ELF-1 (cell line): ENCODE data around the gene LITAF.

Experiments
- DNase-seq: peaks from one replicate; pipeline ENCODE4 v3.0.0-alpha.2; 2016; ENCODE audit warnings: low read depth, low spot score

LITAF gene

DNA sequence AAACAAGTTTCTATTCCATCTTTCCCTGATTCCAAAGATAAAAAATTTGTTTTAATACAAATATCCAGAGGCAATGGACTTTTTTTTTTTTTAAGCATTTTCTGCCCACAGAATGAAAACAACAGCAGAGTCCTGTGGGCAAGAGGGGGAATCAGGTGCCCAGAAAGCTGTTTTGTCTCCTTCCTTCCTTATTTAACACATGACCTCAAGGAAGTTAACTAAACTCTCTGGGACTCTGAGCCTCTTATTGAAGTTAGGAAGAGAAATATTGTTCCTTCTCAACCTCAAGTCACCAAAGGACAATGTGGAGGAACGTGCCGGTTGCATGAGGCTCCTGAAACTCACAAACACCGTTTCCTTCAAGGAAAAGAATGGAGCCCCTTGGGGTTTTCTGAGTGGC is 34.9 kb downstream of the LITAF start:
- DNase-seq = no peak

- no peak for DNase-seq
Observed at GRCh38 chr16:11550791-11551498, 35.8 kb downstream of the LITAF start.

GRCh38 chr16:11547118-11547916 is 39.4 kb downstream of the LITAF start:
- no peak for DNase-seq

GRCh38 chr16:11546608-11547061 is 40.1 kb downstream of the LITAF start:
- DNase-seq = no peak

DNA sequence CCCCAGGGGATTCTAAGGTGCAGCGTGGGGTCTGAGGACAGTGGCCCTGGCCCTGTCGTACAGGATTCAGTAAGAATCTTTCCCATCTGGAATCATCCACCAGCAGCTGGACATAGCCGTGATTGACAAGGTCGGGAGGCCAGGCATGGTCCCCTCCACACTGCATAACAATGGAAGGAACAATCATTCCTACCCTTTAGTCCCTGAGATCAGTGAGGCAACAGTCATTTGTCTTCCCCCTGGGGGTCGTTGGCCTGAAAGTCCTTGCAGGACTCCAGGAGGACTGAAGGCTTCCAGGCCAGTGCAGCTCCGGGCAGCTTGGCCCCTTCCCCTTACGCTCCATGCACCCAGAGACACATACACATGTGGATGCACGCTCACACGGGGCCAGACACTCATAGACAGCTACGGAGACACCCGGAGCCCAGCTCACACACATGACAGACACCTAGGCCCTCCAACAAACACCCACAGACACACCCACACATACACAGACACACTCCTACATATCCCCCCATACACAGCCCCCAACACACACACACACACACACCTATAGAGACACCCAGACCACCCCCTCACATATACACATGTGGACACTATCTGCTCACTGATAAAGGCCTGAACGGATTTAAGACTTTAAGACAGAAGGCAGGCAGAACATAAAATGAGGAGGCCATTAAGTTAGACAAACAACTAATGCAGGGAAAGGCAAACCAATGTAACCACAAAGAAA is 42.9 kb downstream of the LITAF start:
- DNase-seq = peak; percentile 78

DNA sequence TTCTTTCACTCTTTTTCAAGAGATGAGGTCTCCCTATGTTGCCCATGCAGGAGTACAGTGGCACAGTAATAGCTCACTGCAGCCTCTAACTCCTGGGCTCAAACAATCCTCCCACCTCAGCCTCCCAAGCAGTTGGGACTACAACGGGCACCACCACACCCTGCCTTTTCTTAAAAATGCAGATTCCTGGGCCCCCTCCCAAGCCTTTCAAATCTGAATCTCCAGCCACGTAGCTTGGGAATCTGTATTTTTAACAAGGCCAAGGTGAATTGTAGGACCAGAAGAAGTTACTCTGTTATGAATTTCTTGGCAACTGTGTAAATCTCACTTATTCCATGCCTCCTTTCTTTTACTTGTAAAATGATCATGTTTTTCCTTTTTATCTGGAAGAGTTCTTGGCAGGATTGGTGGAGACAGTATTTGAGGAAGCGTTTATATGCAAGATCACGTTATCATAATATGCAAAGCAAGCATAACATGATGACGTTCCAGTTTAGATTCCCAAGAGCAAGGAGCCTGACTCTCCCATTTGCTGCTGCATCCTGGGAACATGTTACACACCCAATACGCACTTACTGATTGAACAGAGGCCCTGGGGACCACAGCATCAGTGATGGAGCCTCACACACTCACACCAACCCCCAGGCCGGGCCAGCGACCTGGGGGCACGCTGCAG is 44.5 kb downstream of the LITAF start:
- no peak for DNase-seq

DNA sequence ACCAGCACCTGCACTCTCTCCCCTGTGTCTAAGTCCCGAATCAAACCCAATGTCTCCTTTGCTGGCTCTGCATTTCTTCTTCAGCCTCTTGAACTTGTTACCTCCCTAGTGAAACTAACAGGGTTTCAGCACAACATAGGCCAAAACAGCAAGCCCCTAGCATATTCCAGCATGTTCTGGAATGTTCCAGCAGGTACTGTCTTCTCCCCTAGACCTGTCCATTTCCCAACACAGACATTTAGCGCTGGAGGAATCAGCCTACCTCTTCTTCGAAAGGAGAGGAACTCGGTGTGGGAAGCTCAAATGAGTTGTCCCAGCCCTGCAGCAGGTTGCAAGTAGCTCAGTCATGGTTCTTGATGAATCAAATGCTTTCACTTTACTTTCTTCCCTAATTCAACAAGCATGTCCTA is 47.1 kb downstream of the LITAF start:
- no peak for DNase-seq

GRCh38 chr16:11538880-11539279 is 47.8 kb downstream of the LITAF start:
- no peak for DNase-seq

DNA sequence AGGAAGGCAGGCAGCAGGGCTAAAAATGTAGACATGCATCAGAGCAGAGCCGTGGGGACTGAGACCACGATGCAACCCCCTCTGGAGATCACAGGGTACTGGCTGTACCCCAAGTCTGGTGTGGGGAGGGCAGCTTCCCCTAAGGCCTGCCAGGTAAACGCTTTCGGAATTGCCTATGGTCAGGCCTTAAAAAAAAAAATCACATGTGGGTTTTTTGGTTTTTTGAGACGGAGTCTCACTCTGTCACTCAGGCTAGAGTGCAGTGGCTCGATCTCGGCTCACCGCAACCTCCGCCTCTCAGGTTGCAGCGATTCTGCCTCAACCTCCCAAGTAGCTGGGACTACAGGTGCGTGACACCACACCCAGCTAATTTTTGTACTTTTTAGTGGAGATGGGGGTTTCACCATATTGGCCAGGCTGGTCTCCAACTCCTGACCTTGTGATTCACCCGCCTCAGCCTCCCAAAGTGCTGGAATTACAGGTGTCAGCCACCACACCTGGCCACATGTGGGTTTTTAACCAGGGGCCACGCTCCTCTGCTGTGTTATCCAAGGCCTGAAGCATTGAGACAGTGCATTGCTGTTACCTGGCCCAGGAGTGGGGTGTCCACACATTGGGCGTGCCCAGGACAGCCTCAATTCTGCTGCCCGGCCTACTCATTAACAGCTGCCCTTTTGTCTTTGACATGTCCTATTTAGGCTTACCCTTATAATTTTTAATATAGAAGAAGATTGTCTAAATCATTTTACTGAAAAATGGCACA is 50.4 kb downstream of the LITAF start:
- no peak for DNase-seq

- DNase-seq = no peak
Observed at GRCh38 chr16:11535494-11535893, 51.2 kb downstream of the LITAF start.

DNA sequence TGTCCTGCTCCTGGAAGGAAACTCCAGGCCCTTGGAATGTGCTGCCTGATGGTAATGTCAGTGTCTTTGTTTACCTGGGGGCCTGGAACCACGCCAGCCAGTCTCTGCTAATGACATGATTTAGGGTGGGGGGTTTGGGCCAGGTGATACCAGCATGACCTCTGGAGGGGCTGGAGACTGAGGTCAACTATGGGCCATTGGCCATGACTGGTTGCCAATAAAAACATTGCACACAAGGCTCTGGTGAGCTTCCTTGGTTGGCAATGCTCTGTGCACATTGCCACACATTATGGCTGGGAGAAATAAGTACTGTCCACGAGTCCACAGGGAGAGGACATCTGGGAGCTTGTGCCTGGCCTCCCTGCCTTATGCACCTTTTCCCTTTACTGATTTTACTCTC is 52.5 kb downstream of the LITAF start:
- peak; percentile 64 for DNase-seq

DNA sequence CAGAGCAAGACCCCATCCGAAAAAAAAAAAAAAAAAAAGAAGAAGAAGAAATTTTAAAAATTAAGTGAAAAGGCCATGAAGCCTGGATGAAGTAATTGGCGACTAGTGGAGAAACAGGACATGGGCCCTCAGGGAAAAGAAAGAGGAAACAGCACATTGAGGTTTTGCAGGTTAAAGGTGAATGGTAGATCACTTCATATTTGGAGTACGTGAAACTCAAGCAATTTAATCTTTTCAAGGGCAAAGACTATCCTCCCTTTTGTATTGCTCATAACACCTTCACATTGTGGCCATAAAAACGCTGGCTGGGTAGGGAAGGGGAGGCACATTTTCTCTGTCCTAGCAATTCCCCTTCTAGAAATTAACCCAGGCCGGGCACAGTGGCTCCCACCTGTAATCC is 53.1 kb downstream of the LITAF start:
- no peak for DNase-seq

GRCh38 chr16:11530171-11530940 is 56.4 kb downstream of the LITAF start:
- DNase-seq = no peak

DNA sequence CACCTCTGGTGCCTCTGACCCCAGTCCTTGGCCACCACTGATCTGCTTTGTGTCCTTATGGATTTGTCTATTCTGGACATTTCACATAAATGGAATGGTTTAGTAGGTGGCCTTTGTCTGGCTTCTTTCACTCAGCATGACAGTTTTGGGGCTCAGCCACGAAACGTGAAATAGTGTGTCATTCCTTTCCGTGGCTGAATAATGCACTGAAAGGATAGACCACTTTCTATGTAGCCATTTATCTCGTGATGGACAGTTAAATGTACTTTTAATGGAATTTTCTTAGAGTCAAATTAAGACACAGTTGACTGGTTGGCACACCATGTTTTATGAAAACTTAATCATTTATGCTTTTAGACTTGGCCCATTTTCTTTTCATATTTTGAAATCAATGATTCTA is 57.4 kb downstream of the LITAF start:
- no peak for DNase-seq

GRCh38 chr16:11528053-11528452 is 58.7 kb downstream of the LITAF start:
- no peak for DNase-seq

DNA sequence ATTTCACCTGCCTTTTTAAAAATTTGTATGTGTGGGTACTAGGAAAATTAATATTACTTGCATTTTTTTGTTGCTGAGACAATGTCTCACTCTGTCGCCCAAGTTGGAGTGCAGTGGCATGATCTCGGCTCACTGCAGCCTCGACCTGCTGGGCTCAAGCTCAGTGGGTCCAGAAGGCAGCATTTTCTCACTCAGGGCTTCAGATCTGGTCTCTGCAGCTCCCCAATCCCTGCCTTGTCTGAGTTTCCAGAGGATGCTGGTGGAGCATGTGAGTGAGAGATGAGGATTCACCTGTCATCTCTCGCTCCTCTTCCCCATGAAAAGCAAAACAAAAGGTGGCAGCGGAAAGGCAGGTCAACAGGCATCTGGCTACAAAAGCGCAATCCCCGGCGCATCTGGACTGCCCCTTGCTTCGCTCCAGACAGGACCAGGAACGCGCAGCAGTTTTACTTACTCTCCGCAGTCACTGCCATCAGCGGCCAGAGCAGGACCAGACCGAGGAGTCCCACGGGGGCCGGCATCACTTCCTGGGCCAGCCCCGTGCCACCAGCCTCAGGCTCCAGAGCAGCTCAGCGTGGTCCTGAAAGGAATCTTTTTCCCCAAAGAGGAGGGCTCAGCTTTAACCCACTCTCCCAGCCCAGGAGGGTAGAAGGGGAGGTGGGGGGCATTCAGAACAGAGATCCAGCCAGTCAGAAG is 59.9 kb downstream of the LITAF start:
- peak; percentile 49 for DNase-seq

GRCh38 chr16:11524098-11524760 is 62.5 kb downstream of the LITAF start:
- no peak for DNase-seq

- DNase-seq = no peak
Observed at GRCh38 chr16:11521055-11521454, 65.7 kb downstream of the LITAF start.

DNA sequence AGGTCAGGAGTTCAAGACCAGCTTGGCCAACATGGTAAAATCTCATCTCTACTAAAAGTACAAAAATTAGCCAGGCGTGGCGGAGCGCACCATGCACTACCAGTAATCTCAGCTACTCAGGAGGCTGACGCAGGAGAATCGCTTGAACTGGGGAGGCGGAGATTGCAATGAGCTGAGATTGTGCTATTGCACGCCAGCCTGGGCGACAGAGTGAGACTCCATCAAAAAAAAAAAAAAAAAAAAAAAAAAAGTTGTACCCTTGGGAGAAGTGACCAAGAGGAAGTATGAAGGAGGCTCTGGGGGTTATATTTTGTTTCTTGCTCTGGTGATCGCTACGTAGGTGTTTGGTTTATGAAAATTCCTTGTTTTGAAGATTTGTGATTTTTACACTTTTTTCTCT is 66.3 kb downstream of the LITAF start:
- no peak for DNase-seq
